SK-N-SH treated with all-trans-retinoic acid at 6 μM for 48 hours (cell line): ENCODE data around the gene CCL18.

Experiments
- ARNTL ChIP-seq: fragments of 450-650 bp; formaldehyde crosslinking; IDR thresholded peaks from 2 replicates; pipeline ENCODE4 v1.5.0; 2020; ENCODE audit warnings: low read depth, mild to moderate bottlenecking, moderate library complexity, borderline replicate concordance
- ESRRG ChIP-seq: fragments of 250-450 bp; sonication (Bioruptor Pico); IDR thresholded peaks from 2 replicates; pipeline ENCODE4 v1.6.1; 2021; ENCODE audit warnings: mild to moderate bottlenecking
- ISL1 ChIP-seq: fragments of 250-450 bp; sonication (Bioruptor Pico); IDR thresholded peaks from 2 replicates; pipeline ENCODE4 v2.1.2; 2022; ENCODE audit warnings: mild to moderate bottlenecking, moderate library complexity
- RARB ChIP-seq: fragments of 250-450 bp; sonication (Bioruptor Pico); IDR thresholded peaks from 2 replicates; pipeline ENCODE4 v1.8.0; 2021; ENCODE audit warnings: mild to moderate bottlenecking, moderate library complexity
- TOX ChIP-seq: fragments of 250-450 bp; sonication (Bioruptor Pico); IDR thresholded peaks from 2 replicates; pipeline ENCODE4 v1.8.0; 2021; ENCODE audit warnings: mild to moderate bottlenecking, moderate library complexity, borderline replicate concordance

DNA sequence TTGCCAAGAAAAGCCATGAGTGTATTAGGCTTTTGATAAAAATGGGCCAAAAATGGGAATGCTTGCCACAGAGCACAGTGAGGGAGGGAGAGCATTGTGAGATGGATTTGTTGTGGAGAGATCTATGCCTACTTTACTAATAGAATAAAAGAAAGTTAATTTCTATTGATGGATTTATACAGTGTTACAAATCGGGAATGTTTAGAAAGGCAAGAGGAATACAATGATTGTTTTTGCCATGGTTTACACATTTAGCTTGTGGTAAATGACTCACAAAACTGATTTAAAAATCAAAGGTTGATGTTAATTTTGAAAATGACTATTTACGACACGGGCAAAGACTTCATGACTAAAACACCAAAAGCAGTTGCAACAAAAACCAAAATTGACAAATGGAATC is 56.1 kb downstream of the CCL18 start:
- no peak for TF ChIP-seq ESRRG (CRISPR knock-in tag)
- no peak for TF ChIP-seq ISL1 (CRISPR knock-in tag)
- TF ChIP-seq TOX: no peak
- TF ChIP-seq RARB (CRISPR knock-in tag): no peak
- no peak for TF ChIP-seq ARNTL (CRISPR knock-in tag)
